ENCODE results near the gene GGT5.

DNA sequence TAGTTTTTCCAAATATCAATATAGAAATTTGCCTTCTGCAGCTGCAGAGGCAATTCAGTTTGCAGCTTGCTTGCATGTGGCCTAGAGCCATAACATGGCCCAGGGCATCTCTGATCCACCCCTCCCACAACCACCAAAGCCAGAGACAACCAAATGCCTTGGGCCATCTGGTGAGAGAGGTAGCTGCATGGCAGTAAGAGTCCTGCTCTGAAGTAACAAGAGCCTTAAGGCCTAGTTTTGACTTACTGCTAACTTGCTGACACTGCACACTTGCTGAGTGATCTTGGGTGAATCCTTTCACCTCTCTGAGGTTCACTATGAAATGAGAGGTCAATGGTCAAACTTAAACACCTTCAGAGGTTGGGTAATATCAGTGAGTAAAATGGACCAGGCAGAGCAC lies 20.9 kb upstream of the GGT5 start:
- TF ChIP-seq, protein P1, sequence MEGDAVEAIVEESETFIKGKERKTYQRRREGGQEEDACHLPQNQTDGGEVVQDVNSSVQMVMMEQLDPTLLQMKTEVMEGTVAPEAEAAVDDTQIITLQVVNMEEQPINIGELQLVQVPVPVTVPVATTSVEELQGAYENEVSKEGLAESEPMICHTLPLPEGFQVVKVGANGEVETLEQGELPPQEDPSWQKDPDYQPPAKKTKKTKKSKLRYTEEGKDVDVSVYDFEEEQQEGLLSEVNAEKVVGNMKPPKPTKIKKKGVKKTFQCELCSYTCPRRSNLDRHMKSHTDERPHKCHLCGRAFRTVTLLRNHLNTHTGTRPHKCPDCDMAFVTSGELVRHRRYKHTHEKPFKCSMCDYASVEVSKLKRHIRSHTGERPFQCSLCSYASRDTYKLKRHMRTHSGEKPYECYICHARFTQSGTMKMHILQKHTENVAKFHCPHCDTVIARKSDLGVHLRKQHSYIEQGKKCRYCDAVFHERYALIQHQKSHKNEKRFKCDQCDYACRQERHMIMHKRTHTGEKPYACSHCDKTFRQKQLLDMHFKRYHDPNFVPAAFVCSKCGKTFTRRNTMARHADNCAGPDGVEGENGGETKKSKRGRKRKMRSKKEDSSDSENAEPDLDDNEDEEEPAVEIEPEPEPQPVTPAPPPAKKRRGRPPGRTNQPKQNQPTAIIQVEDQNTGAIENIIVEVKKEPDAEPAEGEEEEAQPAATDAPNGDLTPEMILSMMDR (IDR thresholded peaks at IDR 0.05; ENCODE audit: low read depth, low read length), result no peak
- TF ChIP-seq EZH2phosphoT487 (IDR thresholded peaks at IDR 0.05; ENCODE audit: low read depth), result no peak

All from OCI-LY3 (cell line).